Measurements from ENCODE around the gene TMEM132D. TPM values are rescaled to one million over a fixed set of nuclear protein-coding genes. Genes with fewer than 3 reads are reported as not detected.
"Not testable (repeated sequence)": the region's sequence is repeated elsewhere in the genome, so short reads cannot be mapped to it uniquely, and the experiment has no call there.

Gene TMEM132D
- total RNA-seq, 1 donor from 2014 or later, result 0.06 TPM

- no peak for TF ChIP-seq CTCF (conservative IDR thresholded peaks at IDR 0.05; ENCODE audit: low read depth, low read length)
- no peak for DNase-seq (ENCODE audit: low read depth)
- H3K4me3 ChIP-seq (ENCODE audit: low read depth, low read length), result no peak overlapping the region
These were observed 345.8 kb downstream of the TMEM132D start for GRCh38 chr12:129558036-129558435.

DNA sequence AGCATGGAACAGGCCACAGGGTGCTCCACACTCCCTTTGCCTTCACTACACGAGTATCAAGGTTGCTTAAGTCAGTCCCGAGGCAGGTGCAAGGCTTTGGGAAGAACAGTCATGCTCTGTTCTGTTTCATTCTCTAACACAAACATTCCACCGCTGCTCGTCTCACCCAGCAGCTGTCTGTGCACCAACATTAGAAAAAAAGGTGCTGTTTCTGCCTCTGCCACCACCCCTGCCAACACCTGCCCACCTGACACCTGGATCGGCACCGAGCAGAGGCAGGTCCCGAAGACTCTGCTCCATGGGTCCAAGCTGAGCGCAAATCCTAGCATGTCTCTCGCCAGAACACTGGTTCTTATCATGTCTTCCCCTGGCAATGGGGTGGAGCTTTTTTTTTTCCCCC is 347.7 kb downstream of the TMEM132D start:
- DNase-seq (ENCODE audit: low read depth), result no peak
- H3K4me3 ChIP-seq (ENCODE audit: low read depth, low read length), result no peak overlapping the region
- TF ChIP-seq CTCF (conservative IDR thresholded peaks at IDR 0.05; ENCODE audit: low read depth, low read length), result no peak

- H3K4me3 ChIP-seq (ENCODE audit: low read depth, low read length), result no peak overlapping the region
- no peak for TF ChIP-seq CTCF (conservative IDR thresholded peaks at IDR 0.05; ENCODE audit: low read depth, low read length)
- no peak for DNase-seq (ENCODE audit: low read depth)
These were observed 350.7 kb downstream of the TMEM132D start for GRCh38 chr12:129552996-129553750.

DNA sequence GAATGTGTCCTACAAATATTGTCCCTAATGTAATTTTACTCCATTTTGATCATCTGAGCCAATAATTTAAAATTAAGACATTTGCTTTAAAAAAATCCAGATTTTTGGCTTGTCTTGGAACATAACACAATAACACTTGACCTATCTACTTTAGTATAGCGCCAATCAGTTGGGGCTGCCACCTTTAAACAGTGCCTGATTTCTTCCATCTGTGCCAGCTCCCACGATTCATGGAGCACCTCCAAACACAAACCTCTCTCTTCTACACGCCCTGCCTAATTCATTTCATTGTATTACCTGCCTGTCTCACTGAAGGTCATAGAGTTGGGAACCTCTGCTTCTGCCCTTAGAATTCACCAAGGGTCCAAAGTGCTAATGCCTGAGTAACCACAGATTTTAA is 352.4 kb downstream of the TMEM132D start:
- DNase-seq (ENCODE audit: low read depth), result no peak
- no peak for TF ChIP-seq CTCF (conservative IDR thresholded peaks at IDR 0.05; ENCODE audit: low read depth, low read length)

GRCh38 chr12:129550353-129550752 is 353.5 kb downstream of the TMEM132D start:
- no peak for DNase-seq (ENCODE audit: low read depth)
- H3K4me3 ChIP-seq (ENCODE audit: low read depth, low read length), result no peak overlapping the region
- no peak for TF ChIP-seq CTCF (conservative IDR thresholded peaks at IDR 0.05; ENCODE audit: low read depth, low read length)

More for the DNA sequence above, 352.4 kb downstream of the TMEM132D start:
- H3K4me3 ChIP-seq (ENCODE audit: low read depth, low read length), result no peak overlapping the region

DNA sequence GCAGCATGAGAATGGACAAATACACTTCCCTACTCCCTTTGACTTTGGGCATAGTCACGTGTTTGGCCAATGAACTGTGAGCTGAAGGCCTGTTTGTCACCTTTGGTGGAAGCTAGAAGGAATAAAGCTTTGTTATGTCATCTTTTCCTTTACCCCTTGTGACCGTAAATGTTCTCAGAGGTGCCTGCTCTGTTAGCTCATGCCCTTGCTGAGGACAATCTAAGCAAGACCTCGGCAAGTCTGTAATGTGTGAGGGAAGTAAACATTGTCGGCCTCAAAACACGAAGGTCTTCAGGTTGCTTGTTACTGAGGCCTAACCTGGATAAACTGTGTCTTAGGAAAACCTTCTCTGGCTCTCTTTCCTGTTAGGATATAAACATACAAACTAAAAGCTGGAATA is 354.2 kb downstream of the TMEM132D start:
- DNase-seq (ENCODE audit: low read depth), result no peak
- TF ChIP-seq CTCF (conservative IDR thresholded peaks at IDR 0.05; ENCODE audit: low read depth, low read length), result no peak
- no peak overlapping the region for H3K4me3 ChIP-seq (ENCODE audit: low read depth, low read length)

DNA sequence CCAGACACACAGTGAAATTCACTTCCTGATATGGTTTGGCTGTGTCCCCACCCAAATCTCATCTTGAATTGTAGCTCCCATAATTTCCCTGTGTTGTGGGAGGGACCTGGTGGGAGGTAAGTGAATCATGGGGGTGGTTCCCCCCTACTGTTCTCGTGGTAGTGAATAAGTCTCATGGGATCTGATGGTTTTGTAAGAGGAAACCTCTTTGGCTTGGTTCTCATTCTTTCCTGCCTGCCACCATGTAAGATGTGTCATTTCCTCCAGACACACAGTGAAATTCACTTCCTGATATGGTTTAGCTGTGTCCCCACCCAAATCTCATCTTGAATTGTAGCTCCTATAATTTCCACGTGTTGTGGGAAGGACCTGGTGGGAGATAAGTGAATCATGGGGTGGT is 354.8 kb downstream of the TMEM132D start:
- not testable (repeated sequence) for DNase-seq (ENCODE audit: low read depth); H3K4me3 ChIP-seq (ENCODE audit: low read depth, low read length)
